SU-DHL-6 (cell line): Measurements from ENCODE around the gene RPS27A.

ENCODE experiments used
- H2AFZ ChIP-seq: fragments of 200-600 bp; sonication (generic); 2 replicates; pipeline ENCODE4 v1.6.1; 2014; ENCODE audit warnings: low read depth, mild to moderate bottlenecking, moderate library complexity, mixed read lengths, antibody characterized with exemption, low read length; ENCODE audit not compliant: severe bottlenecking
- H3F3A ChIP-seq: fragments of 200-600 bp; shearing (Covaris generic); 2 replicates; pipeline ENCODE4 v1.6.0; 2016; ENCODE audit warnings: antibody characterized with exemption, mild to moderate bottlenecking; ENCODE audit not compliant: insufficient read depth
- H3K27ac ChIP-seq: fragments of 200-600 bp; sonication (generic); 2 replicates; pipeline ENCODE4 v1.5.1; 2016; ENCODE audit warnings: low read depth, mild to moderate bottlenecking, low read length, moderate library complexity, mixed read lengths
- H3K27me3 ChIP-seq: fragments of 200-600 bp; sonication (generic), shearing (Covaris generic); 2 replicates; pipeline ENCODE4 v1.6.0; 2014; ENCODE audit warnings: mild to moderate bottlenecking, low read length
- H3K36me3 ChIP-seq: fragments of 200-600 bp; sonication (generic); 2 replicates; pipeline ENCODE4 v1.6.1; 2014; ENCODE audit warnings: mild to moderate bottlenecking, low read length, mixed read lengths
- H3K4me2 ChIP-seq: fragments of 300-600, 200-600 bp; shearing (Covaris generic), sonication (generic); 2 replicates; pipeline ENCODE4 v1.6.0; 2014; ENCODE audit warnings: low read length, low read depth, mild to moderate bottlenecking; ENCODE audit not compliant: poor library complexity, severe bottlenecking
- H3K4me3 ChIP-seq: fragments of 200-600 bp; sonication (generic); 2 replicates; pipeline ENCODE4 v1.5.1; 2014; ENCODE audit warnings: antibody characterized with exemption, low read length, mild to moderate bottlenecking, mixed read lengths; ENCODE audit not compliant: insufficient read depth, poor library complexity, severe bottlenecking
- H3K79me2 ChIP-seq: fragments of 200-600 bp; sonication (generic); 2 replicates; pipeline ENCODE4 v1.6.1; 2014; ENCODE audit warnings: mild to moderate bottlenecking, low read length, moderate library complexity; ENCODE audit not compliant: insufficient read depth
- H3K9ac ChIP-seq: fragments of 200-600 bp; sonication (generic); 2 replicates; pipeline ENCODE4 v1.7.0; 2014; ENCODE audit warnings: mild to moderate bottlenecking, low read length
- H3K9me2 ChIP-seq: fragments of 200-600 bp; sonication (generic); replicated peaks from 2 replicates; pipeline ENCODE4 v1.6.1; 2014; ENCODE audit warnings: low read length; ENCODE audit not compliant: insufficient read depth
- H3K9me3 ChIP-seq: fragments of 200-600 bp; sonication (generic); 2 replicates; pipeline ENCODE4 v1.6.1; 2014; ENCODE audit warnings: low read length, mixed read lengths; ENCODE audit not compliant: insufficient read depth
- H4K20me1 ChIP-seq: fragments of 200-600 bp; sonication (generic); 2 replicates; pipeline ENCODE4 v1.6.1; 2014; ENCODE audit warnings: low read depth, mild to moderate bottlenecking, antibody characterized with exemption, low read length, moderate library complexity, mixed read lengths
- EZH2phosphoT487 ChIP-seq: fragments of 200-600 bp; sonication (generic), shearing (Covaris generic); conservative IDR thresholded peaks from 2 replicates; pipeline ENCODE4 v1.6.1; 2018; ENCODE audit warnings: mild to moderate bottlenecking, antibody characterized with exemption, low read length, moderate library complexity, mixed read lengths
- TF ChIP-seq, protein P1 (sequence below): fragments of 200-600 bp; sonication (generic); IDR thresholded peaks from one replicate; pipeline ENCODE4 v1.5.1; 2017; ENCODE audit warnings: antibody characterized with exemption, mild to moderate bottlenecking, low read length, moderate library complexity; ENCODE audit not compliant: insufficient read depth, poor library complexity, severe bottlenecking

Gene RPS27A

DNA sequence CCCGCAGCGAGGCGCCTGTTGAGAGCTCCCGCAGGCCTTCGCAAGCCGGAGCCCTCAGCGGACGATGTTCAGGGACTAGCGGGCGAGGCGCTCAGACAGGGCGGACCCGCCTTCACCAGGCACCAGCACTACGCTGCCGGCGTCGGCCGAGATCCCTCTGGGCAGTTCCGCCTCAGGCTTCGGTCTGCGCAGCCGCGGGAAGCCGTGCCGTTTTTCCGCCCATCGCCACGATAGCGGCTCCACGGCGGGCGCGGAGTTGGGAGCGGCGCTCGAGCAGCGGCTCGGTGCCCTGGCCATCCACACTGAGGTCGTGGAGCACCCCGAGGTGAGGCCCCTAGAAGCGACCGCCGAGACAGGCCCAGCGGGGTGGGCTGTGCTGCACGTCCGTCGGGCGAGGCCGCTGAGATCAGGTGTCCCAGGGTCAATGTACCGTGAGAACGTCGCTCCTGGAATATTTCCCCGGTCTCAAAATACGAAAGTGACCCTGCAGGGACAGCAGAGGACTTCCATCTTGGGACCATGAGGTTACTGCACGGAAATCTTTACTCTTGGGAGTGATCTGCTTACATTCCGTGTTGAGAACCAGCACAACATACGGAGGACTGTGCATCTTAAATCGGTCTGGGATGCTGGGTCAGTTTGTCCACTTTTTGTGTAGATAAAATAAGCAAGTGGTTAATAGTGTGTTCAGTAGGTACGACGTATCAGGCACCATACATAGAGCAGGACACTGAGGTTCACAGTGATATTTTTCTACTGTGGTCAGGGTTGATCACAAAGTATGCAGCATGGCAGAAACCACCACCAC lies 49.8 kb downstream of the RPS27A start:
- peak overlapping the region; percentile 97 for H2AFZ ChIP-seq
- no peaks in the 10 kb centered on the region for H3K9me2 ChIP-seq
- H3K4me2 ChIP-seq = peak overlapping the region; percentile 76
- H3K36me3 ChIP-seq = no peaks in the 10 kb centered on the region
- TF ChIP-seq EZH2phosphoT487 = no peak
- no peaks in the 10 kb centered on the region for H3K27me3 ChIP-seq
- H3K9me3 ChIP-seq = no peaks in the 10 kb centered on the region
- no peaks in the 10 kb centered on the region for H4K20me1 ChIP-seq
- peak overlapping the region; percentile 55 for H3K27ac ChIP-seq
- H3K9ac ChIP-seq = peak overlapping the region; percentile 77
- 0 out of 2 replicates have a peak, but pooled peaks cover 4% of the 10 kb centered on the region for H3K79me2 ChIP-seq
- H3K4me3 ChIP-seq = peak overlapping the region; percentile 67
- peaks cover 29% of the 10 kb centered on the region for H3F3A ChIP-seq

DNA sequence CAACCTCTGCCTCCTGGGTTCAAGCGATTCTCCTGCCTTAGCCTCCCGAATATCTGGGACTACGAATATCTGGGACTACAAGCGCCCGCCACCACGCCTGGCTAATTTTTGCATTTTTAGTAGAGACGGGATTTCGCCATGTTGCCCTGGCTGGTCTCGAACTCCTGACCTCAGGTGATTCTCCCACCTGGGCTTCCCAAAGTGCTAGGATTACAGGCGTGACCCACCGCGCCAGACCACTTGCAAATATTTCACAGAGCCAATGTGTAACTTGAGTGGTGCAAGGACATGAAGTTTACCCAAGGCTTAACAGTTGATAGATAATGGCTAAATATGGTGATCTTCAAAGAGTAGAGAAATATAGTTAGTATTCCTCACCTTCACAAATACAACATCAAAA lies 50.6 kb downstream of the RPS27A start:
- H3K4me3 ChIP-seq = peak overlapping the region; percentile 67
- peak overlapping the region; percentile 25 for H2AFZ ChIP-seq
- H3F3A ChIP-seq = peaks cover 35% of the 10 kb centered on the region
- H3K36me3 ChIP-seq = no peaks in the 10 kb centered on the region
- no peak for TF ChIP-seq EZH2phosphoT487
- TF ChIP-seq, protein P1, sequence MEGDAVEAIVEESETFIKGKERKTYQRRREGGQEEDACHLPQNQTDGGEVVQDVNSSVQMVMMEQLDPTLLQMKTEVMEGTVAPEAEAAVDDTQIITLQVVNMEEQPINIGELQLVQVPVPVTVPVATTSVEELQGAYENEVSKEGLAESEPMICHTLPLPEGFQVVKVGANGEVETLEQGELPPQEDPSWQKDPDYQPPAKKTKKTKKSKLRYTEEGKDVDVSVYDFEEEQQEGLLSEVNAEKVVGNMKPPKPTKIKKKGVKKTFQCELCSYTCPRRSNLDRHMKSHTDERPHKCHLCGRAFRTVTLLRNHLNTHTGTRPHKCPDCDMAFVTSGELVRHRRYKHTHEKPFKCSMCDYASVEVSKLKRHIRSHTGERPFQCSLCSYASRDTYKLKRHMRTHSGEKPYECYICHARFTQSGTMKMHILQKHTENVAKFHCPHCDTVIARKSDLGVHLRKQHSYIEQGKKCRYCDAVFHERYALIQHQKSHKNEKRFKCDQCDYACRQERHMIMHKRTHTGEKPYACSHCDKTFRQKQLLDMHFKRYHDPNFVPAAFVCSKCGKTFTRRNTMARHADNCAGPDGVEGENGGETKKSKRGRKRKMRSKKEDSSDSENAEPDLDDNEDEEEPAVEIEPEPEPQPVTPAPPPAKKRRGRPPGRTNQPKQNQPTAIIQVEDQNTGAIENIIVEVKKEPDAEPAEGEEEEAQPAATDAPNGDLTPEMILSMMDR = no peak
- H3K27ac ChIP-seq = peak overlapping the region; percentile 20; the same call in 1 of the 2 replicates
- H3K9ac ChIP-seq = no peak overlapping the region
- 0 out of 2 replicates have a peak, but pooled peaks cover 4% of the 10 kb centered on the region for H3K79me2 ChIP-seq
- no peaks in the 10 kb centered on the region for H3K27me3 ChIP-seq
- H3K9me3 ChIP-seq = no peaks in the 10 kb centered on the region
- H3K9me2 ChIP-seq = no peaks in the 10 kb centered on the region
- H3K4me2 ChIP-seq = peak overlapping the region; percentile 76
- no peaks in the 10 kb centered on the region for H4K20me1 ChIP-seq
